ENCODE data around the gene FAM20B. TPM values are rescaled to one million over a fixed set of nuclear protein-coding genes. Genes with fewer than 3 reads are reported as not detected.

The FAM20B gene
- total RNA-seq, 2 experiments from 2014 or later: 12.1 to 12.9 TPM

GRCh38 chr1:178993559-178993958, 32.1 kb upstream of the FAM20B start:
- DNase-seq: no peak
- no peak overlapping the region for H3K27ac ChIP-seq (ENCODE audit: low read depth in 1 of 2, low read length in 2 of 2)
- no peaks in the 10 kb centered on the region for H3K36me3 ChIP-seq (ENCODE audit: insufficient read depth, low read length)
- no peaks in the 10 kb centered on the region for H3K4me1 Mint-ChIP-seq (ENCODE audit: low read depth)
- intact Hi-C loops (cut with DNase I, micrococcal nuclease): no loop called here
- ATAC-seq (ENCODE audit: poor library complexity): no peak
- no peak overlapping the region for H3K4me3 Mint-ChIP-seq
- ChIA-PET CTCF (no interaction called here), POLR2A (no interaction called here)
- no peaks in the 10 kb centered on the region for H3K9me3 ChIP-seq (ENCODE audit: control insufficient read depth in 1 of 2, insufficient read depth in 1 of 2, low read length in 2 of 2)
- no peak overlapping the region for H3K4me3 ChIP-seq (ENCODE audit: low read length)
- no peaks in the 10 kb centered on the region for H3K27me3 ChIP-seq (ENCODE audit: control insufficient read depth in 1 of 2, insufficient read depth in 2 of 2, low read length in 2 of 2)
- H3K27me3 Mint-ChIP-seq: peaks cover 4% of the 10 kb centered on the region
- H3K4me1 ChIP-seq (ENCODE audit: insufficient read depth, low read length): no peaks in the 10 kb centered on the region
- TF ChIP-seq CTCF (IDR thresholded peaks at IDR 0.05): no peak
- H3K9me3 Mint-ChIP-seq: no peaks in the 10 kb centered on the region
- no peaks in the 10 kb centered on the region for H3K36me3 Mint-ChIP-seq (ENCODE audit: low read depth)
- no peak overlapping the region for H3K27ac Mint-ChIP-seq

GRCh38 chr1:178997428-178997827, 28.3 kb upstream of the FAM20B start:
- H3K27ac Mint-ChIP-seq: no peak overlapping the region
- Histone ChIP-seq H3K9me3 (ENCODE audit: control insufficient read depth in 1 of 2, insufficient read depth in 1 of 2, low read length in 2 of 2) (no peaks in the 10 kb centered on the region), H3K4me1 (ENCODE audit: insufficient read depth, low read length) (peaks cover 1% of the 10 kb centered on the region), H3K36me3 (ENCODE audit: insufficient read depth, low read length) (no peaks in the 10 kb centered on the region), H3K27ac (ENCODE audit: low read depth in 1 of 2, low read length in 2 of 2) (no peak overlapping the region), H3K4me3 (ENCODE audit: low read length) (no peak overlapping the region), H3K27me3 (ENCODE audit: control insufficient read depth in 1 of 2, insufficient read depth in 2 of 2, low read length in 2 of 2) (no peaks in the 10 kb centered on the region)
- ChIA-PET CTCF (interaction anchor here (0.5 to 1.0 kb wide), 2 partner anchors 17 to 73 kb away, joined by 3 read pairs; no protein-coding TSS in a partner anchor), POLR2A (no interaction called here)
- H3K4me3 Mint-ChIP-seq: no peak overlapping the region
- H3K4me1 Mint-ChIP-seq (ENCODE audit: low read depth): no peaks in the 10 kb centered on the region
- no peak for TF ChIP-seq CTCF (IDR thresholded peaks at IDR 0.05)
- DNase-seq (no peak), ATAC-seq (ENCODE audit: poor library complexity) (no peak)
- H3K9me3 Mint-ChIP-seq: no peaks in the 10 kb centered on the region
- no peaks in the 10 kb centered on the region for H3K36me3 Mint-ChIP-seq (ENCODE audit: low read depth)
- peaks cover 4% of the 10 kb centered on the region for H3K27me3 Mint-ChIP-seq
- intact Hi-C loops (cut with DNase I, micrococcal nuclease): no loop called here

- CTCF ChIA-PET: interaction anchor here (1.0 kb wide), 1 partner anchor 16 kb away, joined by 3 read pairs; no protein-coding TSS in a partner anchor
- no peaks in the 10 kb centered on the region for H3K36me3 Mint-ChIP-seq (ENCODE audit: low read depth)
- H3K9me3 ChIP-seq (ENCODE audit: control insufficient read depth in 1 of 2, insufficient read depth in 1 of 2, low read length in 2 of 2): no peaks in the 10 kb centered on the region
- H3K4me3 Mint-ChIP-seq: no peak overlapping the region
- peaks cover 10% of the 10 kb centered on the region for H3K4me1 ChIP-seq (ENCODE audit: insufficient read depth, low read length)
- peaks cover 6% of the 10 kb centered on the region for H3K4me1 Mint-ChIP-seq (ENCODE audit: low read depth)
- intact Hi-C loops (cut with DNase I, micrococcal nuclease): no loop called here
- DNase-seq: no peak
- no peaks in the 10 kb centered on the region for H3K36me3 ChIP-seq (ENCODE audit: insufficient read depth, low read length)
- no peak overlapping the region for H3K27ac Mint-ChIP-seq
- no peaks in the 10 kb centered on the region for H3K27me3 ChIP-seq (ENCODE audit: control insufficient read depth in 1 of 2, insufficient read depth in 2 of 2, low read length in 2 of 2)
- H3K27me3 Mint-ChIP-seq: peaks cover 4% of the 10 kb centered on the region
- no peak for TF ChIP-seq CTCF (IDR thresholded peaks at IDR 0.05)
- no peak overlapping the region for H3K4me3 ChIP-seq (ENCODE audit: low read length)
- no peaks in the 10 kb centered on the region for H3K9me3 Mint-ChIP-seq
- POLR2A ChIA-PET: no interaction called here
- H3K27ac ChIP-seq (ENCODE audit: low read depth in 1 of 2, low read length in 2 of 2): no peak overlapping the region
- no peak for ATAC-seq (ENCODE audit: poor library complexity)
Measured at GRCh38 chr1:178998295-178998694, 27.4 kb upstream of the FAM20B start.

Data from CD4-positive, alpha-beta T cell (primary cell).